HepG2 (cell line): ENCODE data around the gene MRPL50. TPM values are rescaled to one million over a fixed set of nuclear protein-coding genes. Genes with fewer than 3 reads are reported as not detected.

ENCODE experiments used
- BRF2 ChIP-seq: sonication (generic); formaldehyde crosslinking; IDR thresholded peaks from 2 replicates; pipeline ENCODE4 v1.8.1; 2022; ENCODE audit warnings: mild to moderate bottlenecking, missing genetic modification reagents
- DMTF1 ChIP-seq: sonication (generic); formaldehyde crosslinking; IDR thresholded peaks from 2 replicates; pipeline ENCODE4 v1.4.0; 2020; ENCODE audit warnings: mild to moderate bottlenecking, missing genetic modification reagents
- FOXK2 ChIP-seq: fragments of 450-650 bp; IDR thresholded peaks from 2 replicates; pipeline ENCODE4 v1.6.1; 2016
- MIXL1 ChIP-seq: IDR thresholded peaks from 2 replicates; pipeline ENCODE4 v1.6.1; 2016
- NAIF1 ChIP-seq: sonication (generic); formaldehyde crosslinking; IDR thresholded peaks from 2 replicates; pipeline ENCODE4 v1.5.0; 2020; ENCODE audit warnings: mild to moderate bottlenecking, missing genetic modification reagents, borderline replicate concordance
- PHF21A ChIP-seq: sonication (generic); formaldehyde crosslinking; IDR thresholded peaks from 2 replicates; pipeline ENCODE4 v1.5.0; 2020; ENCODE audit warnings: mild to moderate bottlenecking, missing genetic modification reagents
- SALL2 ChIP-seq: sonication (generic); formaldehyde crosslinking; IDR thresholded peaks from 2 replicates; pipeline ENCODE4 v1.8.1; 2023; ENCODE audit warnings: mild to moderate bottlenecking, missing genetic modification reagents, inconsistent platforms
- SKIL ChIP-seq: sonication (generic); formaldehyde crosslinking; IDR thresholded peaks from 2 replicates; pipeline ENCODE4 v1.8.0; 2022; ENCODE audit warnings: missing genetic modification reagents, mild to moderate bottlenecking, moderate library complexity, borderline replicate concordance
- SOX5 ChIP-seq: IDR thresholded peaks from 2 replicates; pipeline ENCODE4 v1.6.1; 2016; ENCODE audit warnings: borderline replicate concordance
- ZBTB43 ChIP-seq: sonication (generic); formaldehyde crosslinking; conservative IDR thresholded peaks from 2 replicates; pipeline ENCODE4 v1.4.0; 2020; ENCODE audit warnings: missing genetic modification reagents
- ZFP37 ChIP-seq: sonication (generic); formaldehyde crosslinking; IDR thresholded peaks from 2 replicates; pipeline ENCODE4 v1.4.0; 2020; ENCODE audit warnings: missing genetic modification reagents, borderline replicate concordance
- ZNF235 ChIP-seq: sonication (generic); formaldehyde crosslinking; IDR thresholded peaks from 2 replicates; pipeline ENCODE4 v1.8.1; 2023; ENCODE audit warnings: mild to moderate bottlenecking, missing genetic modification reagents, borderline replicate concordance
- ZNF280B ChIP-seq: sonication (generic); formaldehyde crosslinking; IDR thresholded peaks from 2 replicates; pipeline ENCODE4 v1.5.0; 2020; ENCODE audit warnings: missing genetic modification reagents, mild to moderate bottlenecking, borderline replicate concordance
- ZNF362 ChIP-seq: sonication (generic); formaldehyde crosslinking; IDR thresholded peaks from 2 replicates; pipeline ENCODE4 v1.4.0; 2020; ENCODE audit warnings: missing genetic modification reagents, mild to moderate bottlenecking, borderline replicate concordance
- ZNF687 ChIP-seq: sonication (generic); formaldehyde crosslinking; IDR thresholded peaks from 2 replicates; pipeline ENCODE4 v1.5.1; 2020; ENCODE audit warnings: mild to moderate bottlenecking, missing genetic modification reagents, moderate library complexity
- ZNF768 ChIP-seq: sonication (generic); formaldehyde crosslinking; IDR thresholded peaks from 2 replicates; pipeline ENCODE4 v1.4.0; 2020; ENCODE audit warnings: missing genetic modification reagents
- polyA plus RNA-seq, 8 experiments: library from polyadenylated mRNA; depleted of rRNA in 3 of 8; stranded (reverse) in 7 of 8; unstranded in 1 of 8; fragments of >200 nt; fragmentation: Illumina TruSeq in 4 of 8; extraction: Trizol in 4 of 8; gene quantifications; 2 replicates each; pipeline versions ENCODE4 v1.2.1 to v1.2.3, GENCODE V29; 2011 to 2016; ENCODE audit warnings: low read depth in 4 of 8, missing spikeins in 1 of 8, mixed read lengths in 1 of 8; ENCODE audit not compliant: insufficient read depth in 1 of 8
- total RNA-seq, 5 experiments: library from RNA; depleted of rRNA; stranded (reverse); fragments of >200 nt; fragmentation: Illumina TruSeq; extraction: Trizol; gene quantifications; 2 replicates each; pipeline ENCODE4 v1.2.3, GENCODE V29; 2016; ENCODE audit warnings: low read depth in 1 of 5

The MRPL50 gene
- total and polyA plus RNA-seq, 2 of the 13 experiments (the other 11 are each of a cell fraction or from before 2014, with no cell fraction given): 37.1 to 70.0 TPM

GRCh38 chr9:101433229-101433628 is 34.8 kb upstream of the MRPL50 start (continued):
- no peak for TF ChIP-seq ZNF362 (CRISPR knock-in tag)
- TF ChIP-seq ZBTB43 (CRISPR knock-in tag): no peak
- no peak for TF ChIP-seq ZNF687 (CRISPR knock-in tag)
- TF ChIP-seq BRF2: no peak
- no peak for TF ChIP-seq SALL2 (CRISPR knock-in tag)
- TF ChIP-seq ZNF280B (CRISPR knock-in tag): no peak
- no peak for TF ChIP-seq ZNF768 (CRISPR knock-in tag)
- TF ChIP-seq MIXL1 (CRISPR knock-in tag): peak; percentile 97
- no peak for TF ChIP-seq ZFP37 (CRISPR knock-in tag)
- TF ChIP-seq NAIF1 (CRISPR knock-in tag): no peak
- peak; percentile 23; the same call in 1 of the 2 replicates for TF ChIP-seq FOXK2
- no peak for TF ChIP-seq ZNF235 (CRISPR knock-in tag)
- TF ChIP-seq DMTF1 (CRISPR knock-in tag): no peak
- TF ChIP-seq SKIL (CRISPR knock-in tag): peak; percentile 53; the same call in 1 of the 2 replicates
- TF ChIP-seq PHF21A (CRISPR knock-in tag): peak; percentile 77; the same call in 1 of the 2 replicates
- peak; percentile 91 for TF ChIP-seq SOX5 (CRISPR knock-in tag)
